ENCODE measurements around the gene SEMA3A. TPM values are rescaled to one million over a fixed set of nuclear protein-coding genes. Genes with fewer than 3 reads are reported as not detected.

The SEMA3A gene
- total RNA-seq, 1 donor from 2014 or later, result 8.1 TPM

- DNase-seq (ENCODE audit: low spot score), result no peak
Measured at GRCh38 chr7:84111842-84112241, 82.7 kb downstream of the SEMA3A start.

- no peak for DNase-seq (ENCODE audit: low spot score)
Measured at GRCh38 chr7:84110400-84110799, 84.2 kb downstream of the SEMA3A start.

- no peak for DNase-seq (ENCODE audit: low spot score)
Measured at GRCh38 chr7:84108787-84109186, 85.8 kb downstream of the SEMA3A start.

- DNase-seq (ENCODE audit: low spot score), result no peak
Measured at GRCh38 chr7:84108119-84108518, 86.5 kb downstream of the SEMA3A start.

GRCh38 chr7:84107259-84107658, 87.3 kb downstream of the SEMA3A start:
- no peak for DNase-seq (ENCODE audit: low spot score)

- no peak for DNase-seq (ENCODE audit: low spot score)
Measured at GRCh38 chr7:84106291-84106690, 88.3 kb downstream of the SEMA3A start.

- DNase-seq (ENCODE audit: low spot score), result no peak
Measured at GRCh38 chr7:84105586-84105985, 89.0 kb downstream of the SEMA3A start.

GRCh38 chr7:84104826-84105225, 89.8 kb downstream of the SEMA3A start:
- DNase-seq (ENCODE audit: low spot score), result no peak

GRCh38 chr7:84102213-84102612, 92.4 kb downstream of the SEMA3A start:
- no peak for DNase-seq (ENCODE audit: low spot score)

- no peak for DNase-seq (ENCODE audit: low spot score)
Measured at GRCh38 chr7:84100866-84101265, 93.7 kb downstream of the SEMA3A start.

- DNase-seq (ENCODE audit: low spot score), result no peak
Measured at GRCh38 chr7:84095971-84096370, 98.6 kb downstream of the SEMA3A start.

GRCh38 chr7:84092207-84092606, 102.4 kb downstream of the SEMA3A start:
- no peak for DNase-seq (ENCODE audit: low spot score)

- no peak for DNase-seq (ENCODE audit: low spot score)
Measured at GRCh38 chr7:84091318-84091717, 103.3 kb downstream of the SEMA3A start.

GRCh38 chr7:84088802-84089201, 105.8 kb downstream of the SEMA3A start:
- DNase-seq (ENCODE audit: low spot score), result no peak

GRCh38 chr7:84085998-84086397, 108.6 kb downstream of the SEMA3A start:
- no peak for DNase-seq (ENCODE audit: low spot score)

- DNase-seq (ENCODE audit: low spot score), result no peak
Measured at GRCh38 chr7:84085147-84085546, 109.4 kb downstream of the SEMA3A start.

- no peak for DNase-seq (ENCODE audit: low spot score)
Measured at GRCh38 chr7:84083846-84084245, 110.7 kb downstream of the SEMA3A start.

GRCh38 chr7:84081973-84082522, 112.5 kb downstream of the SEMA3A start:
- DNase-seq (ENCODE audit: low spot score), result no peak

- DNase-seq (ENCODE audit: low spot score), result no peak
Measured at GRCh38 chr7:84077336-84077735, 117.3 kb downstream of the SEMA3A start.

GRCh38 chr7:84076219-84076618, 118.4 kb downstream of the SEMA3A start:
- no peak for DNase-seq (ENCODE audit: low spot score)

- no peak for DNase-seq (ENCODE audit: low spot score)
Measured at GRCh38 chr7:84073186-84073875, 121.3 kb downstream of the SEMA3A start.

- DNase-seq (ENCODE audit: low spot score), result no peak
Measured at GRCh38 chr7:84070770-84071169, 123.8 kb downstream of the SEMA3A start.

- DNase-seq (ENCODE audit: low spot score), result no peak
Measured at GRCh38 chr7:84069999-84070500, 124.5 kb downstream of the SEMA3A start.

GRCh38 chr7:84069033-84069432, 125.6 kb downstream of the SEMA3A start:
- DNase-seq (ENCODE audit: low spot score), result no peak
